Fibroblast of pulmonary artery (primary cell): ENCODE results near the gene TMEM222.

Experiments
- DNase-seq: peaks from one replicate; pipeline ENCODE4 v3.0.0-alpha.2; 2010; ENCODE audit warnings: low read depth
- H3K4me3 ChIP-seq: replicated peaks from 2 replicates; pipeline ENCODE4 v1.5.1; 2011; ENCODE audit warnings: low read depth, mild to moderate bottlenecking, control low read depth, low read length, moderate library complexity
- TF ChIP-seq, protein P1 (sequence below): IDR thresholded peaks from 2 replicates; pipeline ENCODE4 v1.5.1; 2011; ENCODE audit warnings: mild to moderate bottlenecking, control low read depth, low read length, inconsistent platforms; ENCODE audit errors: missing control alignments

TMEM222 gene

DNA sequence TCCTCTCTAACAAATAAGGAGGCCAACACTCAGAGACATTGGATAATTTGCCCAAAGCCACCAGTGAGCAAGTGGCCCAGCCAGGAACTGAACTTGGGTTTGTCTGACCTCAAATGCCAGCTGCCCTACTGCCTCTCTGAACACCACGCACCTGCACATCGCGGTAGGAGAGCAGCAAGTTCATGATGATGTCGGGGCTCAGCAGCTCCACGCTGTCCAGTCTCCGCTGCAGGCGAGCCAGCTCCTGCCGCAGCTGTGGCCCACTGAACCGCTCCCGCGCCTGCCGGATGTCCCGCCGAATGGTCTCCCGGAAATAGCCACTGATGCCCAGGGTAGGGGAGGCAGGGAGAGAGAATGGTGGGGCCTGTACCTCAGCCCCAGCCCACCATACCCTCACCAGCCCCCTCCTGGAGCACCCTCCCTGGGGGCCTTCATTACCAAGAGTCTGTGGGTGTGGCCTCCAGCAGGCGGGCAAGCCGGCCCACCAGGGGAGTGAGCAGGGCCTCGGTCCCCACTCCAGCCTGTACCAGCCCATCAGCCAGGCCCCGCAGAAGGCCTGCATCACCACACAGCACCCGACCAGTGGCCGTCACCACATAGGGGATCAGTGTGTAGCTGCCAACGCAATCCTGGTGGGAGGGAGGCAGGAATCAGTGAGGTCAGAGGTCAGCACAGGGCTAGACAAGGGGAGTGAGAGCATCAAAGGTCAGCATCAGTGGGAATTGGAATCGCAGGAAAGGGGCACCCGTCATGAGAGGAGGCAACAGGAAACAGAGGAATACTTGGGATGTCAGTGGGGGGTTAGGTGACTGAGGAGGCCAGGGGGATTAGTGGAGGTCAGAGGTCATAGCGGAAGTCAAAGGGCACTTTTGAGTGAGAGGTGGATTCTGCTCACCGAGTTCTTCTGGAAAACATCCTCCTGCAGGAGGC, 42.1 kb downstream of the TMEM222 start:
- TF ChIP-seq, protein P1, sequence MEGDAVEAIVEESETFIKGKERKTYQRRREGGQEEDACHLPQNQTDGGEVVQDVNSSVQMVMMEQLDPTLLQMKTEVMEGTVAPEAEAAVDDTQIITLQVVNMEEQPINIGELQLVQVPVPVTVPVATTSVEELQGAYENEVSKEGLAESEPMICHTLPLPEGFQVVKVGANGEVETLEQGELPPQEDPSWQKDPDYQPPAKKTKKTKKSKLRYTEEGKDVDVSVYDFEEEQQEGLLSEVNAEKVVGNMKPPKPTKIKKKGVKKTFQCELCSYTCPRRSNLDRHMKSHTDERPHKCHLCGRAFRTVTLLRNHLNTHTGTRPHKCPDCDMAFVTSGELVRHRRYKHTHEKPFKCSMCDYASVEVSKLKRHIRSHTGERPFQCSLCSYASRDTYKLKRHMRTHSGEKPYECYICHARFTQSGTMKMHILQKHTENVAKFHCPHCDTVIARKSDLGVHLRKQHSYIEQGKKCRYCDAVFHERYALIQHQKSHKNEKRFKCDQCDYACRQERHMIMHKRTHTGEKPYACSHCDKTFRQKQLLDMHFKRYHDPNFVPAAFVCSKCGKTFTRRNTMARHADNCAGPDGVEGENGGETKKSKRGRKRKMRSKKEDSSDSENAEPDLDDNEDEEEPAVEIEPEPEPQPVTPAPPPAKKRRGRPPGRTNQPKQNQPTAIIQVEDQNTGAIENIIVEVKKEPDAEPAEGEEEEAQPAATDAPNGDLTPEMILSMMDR, result no peak
- no peak for DNase-seq
- no peak overlapping the region for H3K4me3 ChIP-seq

DNA sequence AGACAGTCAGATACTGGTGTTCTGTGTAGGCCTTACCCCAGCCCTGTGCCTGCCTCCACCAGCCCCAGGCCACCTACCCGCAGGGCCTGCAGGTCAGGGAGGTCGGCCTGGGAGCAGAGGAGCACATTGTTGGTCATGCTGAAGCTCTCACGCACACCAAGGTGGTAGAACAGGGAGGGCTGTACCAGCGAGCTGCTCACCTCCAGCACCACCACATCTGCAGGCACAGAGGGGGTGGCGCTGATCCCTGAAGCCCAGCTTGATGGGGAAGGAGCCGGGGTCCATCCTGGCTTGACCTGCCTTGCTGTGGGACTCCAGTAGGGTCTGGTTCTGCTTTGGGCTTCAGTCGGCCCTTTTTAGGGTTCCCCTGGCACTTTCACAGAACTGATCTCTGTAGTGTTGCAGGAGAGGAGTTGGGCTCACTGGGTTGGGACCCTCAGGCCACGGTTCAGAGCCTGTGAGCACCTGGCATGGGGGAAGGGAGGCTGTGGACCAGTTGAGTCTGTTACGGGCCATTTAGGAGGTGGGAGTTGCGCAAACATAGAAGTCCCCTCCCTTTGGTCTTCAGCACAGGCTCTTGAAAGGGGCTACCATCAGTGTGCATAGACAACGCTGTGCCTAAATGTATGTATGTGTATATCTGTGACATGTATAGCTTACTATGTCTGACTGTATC, 42.9 kb downstream of the TMEM222 start:
- peak overlapping the region; percentile 78 for H3K4me3 ChIP-seq
- no peak for DNase-seq
- TF ChIP-seq, protein P1, result no peak

DNA sequence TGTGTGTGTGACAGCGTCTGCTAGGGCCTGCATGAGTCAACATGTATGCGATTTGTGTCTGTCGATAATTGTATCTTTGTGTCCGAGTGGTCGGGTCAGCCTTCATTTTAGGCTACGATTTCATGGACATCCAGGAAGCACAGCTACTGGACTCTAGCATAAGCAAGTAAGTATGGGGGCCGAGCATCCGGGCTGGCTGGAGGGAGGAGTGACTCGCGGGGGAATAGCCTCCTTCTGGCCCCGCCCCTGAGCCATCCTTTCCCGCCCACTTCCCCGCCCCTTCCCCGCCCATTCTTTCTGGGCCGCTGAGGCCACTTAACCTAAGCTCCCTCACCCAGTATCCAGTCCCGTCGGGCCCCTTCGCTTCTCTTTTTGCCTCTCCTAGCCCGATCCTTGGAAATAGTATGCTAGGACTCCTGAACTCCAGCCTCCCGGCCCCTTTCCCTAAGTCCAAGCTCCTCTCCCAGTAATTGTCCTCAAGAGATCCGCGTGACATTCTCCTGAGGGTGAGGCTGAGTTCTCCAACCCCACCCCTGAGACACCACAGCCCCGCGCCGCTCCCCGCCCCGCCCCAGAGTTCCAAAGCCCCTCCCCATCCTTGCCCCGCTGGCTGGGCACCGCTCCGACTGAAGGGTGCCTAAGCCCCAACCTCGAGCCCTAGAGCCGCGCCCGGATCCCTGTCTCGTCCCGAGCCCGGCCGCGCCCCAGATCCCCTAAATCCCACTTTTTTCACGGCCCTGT, 43.6 kb downstream of the TMEM222 start:
- DNase-seq, result peak; percentile 92
- TF ChIP-seq, protein P1, result no peak

DNA sequence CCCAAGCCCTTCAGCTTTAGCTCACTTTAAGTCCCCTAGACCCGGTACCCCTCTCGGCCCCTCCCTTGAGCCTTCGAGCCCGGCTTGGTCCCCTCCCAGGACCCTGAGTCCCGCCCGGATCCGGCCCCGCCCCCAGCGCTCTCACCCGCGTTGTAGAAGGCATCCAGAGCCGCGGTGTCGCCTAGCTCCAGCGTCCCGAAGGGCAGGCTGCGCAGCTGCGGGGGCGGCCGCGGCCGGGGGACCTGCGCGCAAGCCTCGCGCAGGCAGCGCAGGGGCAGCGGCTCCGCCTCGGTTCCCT, 44.1 kb downstream of the TMEM222 start:
- H3K4me3 ChIP-seq, result peak overlapping the region; percentile 78
- TF ChIP-seq, protein P1, result no peak
- peak; percentile 68 for DNase-seq

More for the DNA sequence above, 43.6 kb downstream of the TMEM222 start:
- peak overlapping the region; percentile 78 for H3K4me3 ChIP-seq

DNA sequence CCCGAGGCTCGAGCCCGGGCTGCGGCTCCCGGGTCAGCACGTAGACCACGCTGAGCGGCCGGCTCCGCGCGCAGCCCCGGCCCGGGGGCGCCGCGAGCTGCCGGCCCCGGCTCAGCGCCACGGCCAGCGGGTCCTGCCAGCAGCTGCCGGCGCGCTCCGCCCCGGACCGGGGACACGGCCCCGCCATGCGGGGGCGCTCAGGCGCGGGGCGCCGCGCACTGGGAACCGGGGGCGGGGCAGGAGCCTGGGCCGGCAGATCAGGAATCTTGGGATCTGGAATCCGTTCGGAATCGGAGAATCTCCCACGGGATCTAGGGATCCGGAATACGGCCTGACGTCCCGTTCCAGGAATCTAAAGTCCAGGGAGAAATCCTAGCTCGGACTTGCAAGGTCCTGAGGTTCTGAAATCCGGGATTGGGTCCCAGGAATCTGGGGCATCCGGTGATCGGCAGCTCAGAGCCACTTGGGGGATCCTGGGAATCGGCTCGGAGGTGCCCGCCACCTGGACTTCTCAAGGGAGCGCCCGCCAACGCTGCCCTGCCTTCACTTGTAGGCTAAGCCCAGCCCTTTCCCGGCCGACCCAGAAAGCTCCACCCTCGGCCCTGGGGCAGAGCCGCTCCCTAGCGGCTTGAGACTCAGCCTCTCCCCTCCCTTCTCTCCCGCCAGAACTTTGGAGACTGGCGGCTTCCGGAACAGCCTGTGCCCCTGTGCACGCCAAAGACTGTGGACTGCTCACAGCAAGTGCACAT, 44.6 kb downstream of the TMEM222 start, which contains the start of gene MAP3K6:
Gene MAP3K6, minus strand, starts transcription at position 551 of the 749 bp plus-strand sequence. Its CDS starts 364 bp downstream, at position 187.
- TF ChIP-seq, protein P1, result peak; percentile 4
- H3K4me3 ChIP-seq, result peak within 1 kb of the TSS; percentile 78
- DNase-seq, result peak; percentile 74

DNA sequence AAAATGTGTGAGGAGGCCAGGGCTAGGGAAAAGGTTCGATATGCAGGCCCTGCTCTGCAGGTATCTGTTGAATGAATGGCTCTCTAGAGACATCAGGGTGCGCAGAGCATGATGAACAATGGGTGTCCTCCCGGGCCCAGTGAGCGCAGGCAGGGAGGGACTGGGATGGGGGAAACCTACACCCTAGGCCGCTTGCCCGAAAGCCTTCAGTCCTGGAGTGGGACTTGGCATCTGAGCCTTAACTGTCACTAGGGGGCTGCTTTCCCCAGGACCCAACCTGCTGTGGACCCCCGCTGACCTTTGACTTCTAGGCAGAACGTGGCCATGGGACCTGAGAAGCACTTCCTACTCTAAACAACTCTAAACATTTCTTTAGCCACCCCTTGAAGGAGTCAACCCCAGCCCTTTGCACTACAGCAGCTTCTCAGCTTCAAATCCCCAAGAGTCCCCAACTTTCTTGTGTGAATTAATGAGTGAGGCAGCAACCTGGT, 45.2 kb downstream of the TMEM222 start:
- no peak for DNase-seq
- TF ChIP-seq, protein P1, result no peak
- H3K4me3 ChIP-seq, result peak overlapping the region; percentile 78
